ENCODE measurements around the gene DNAH14. TPM values are rescaled to one million over a fixed set of nuclear protein-coding genes. Genes with fewer than 3 reads are reported as not detected.

Gene DNAH14
- total and polyA plus RNA-seq, 2 of the 13 experiments (the other 11 are each of a cell fraction or from before 2014, with no cell fraction given) = 4.5 to 27.5 TPM

DNA sequence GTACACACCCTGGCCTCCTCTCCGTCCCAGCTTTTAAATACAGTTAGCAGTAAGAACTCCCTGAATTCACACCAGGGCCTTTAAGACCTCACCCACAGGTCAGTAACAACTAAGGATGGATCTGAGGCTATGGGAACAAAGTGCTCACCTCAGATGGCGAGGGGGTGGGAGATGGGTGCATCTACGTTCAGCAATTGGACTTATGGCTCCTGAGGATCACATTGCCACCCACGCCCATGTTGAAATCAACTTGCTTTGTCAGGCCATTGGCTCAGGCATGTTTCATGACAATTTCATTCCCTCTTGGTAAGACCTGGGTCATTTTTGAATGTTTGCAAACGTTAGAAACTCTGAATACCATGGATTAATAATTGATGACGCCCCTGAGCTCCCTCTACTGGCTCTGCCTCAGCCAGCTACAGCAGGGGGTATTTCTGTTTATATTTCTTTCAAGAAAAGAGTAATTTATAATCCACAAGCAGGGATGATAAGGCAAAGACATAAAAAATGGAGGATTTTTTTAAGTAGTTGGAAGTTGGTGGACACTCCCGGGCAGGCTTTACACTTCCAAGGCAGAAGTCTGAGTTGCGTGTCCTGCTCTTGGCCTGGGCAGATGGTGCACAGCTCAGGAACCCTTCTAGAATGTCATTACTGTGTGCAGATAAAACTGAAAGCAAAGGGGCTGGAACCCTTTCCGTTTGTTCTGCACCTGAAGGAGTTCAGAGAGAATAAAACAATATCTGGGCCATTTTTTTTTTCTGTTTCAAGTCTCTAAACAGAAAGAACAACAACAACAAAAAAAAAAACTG is 512.0 kb downstream of the DNAH14 start (continued):
- TF ChIP-seq, protein P1, sequence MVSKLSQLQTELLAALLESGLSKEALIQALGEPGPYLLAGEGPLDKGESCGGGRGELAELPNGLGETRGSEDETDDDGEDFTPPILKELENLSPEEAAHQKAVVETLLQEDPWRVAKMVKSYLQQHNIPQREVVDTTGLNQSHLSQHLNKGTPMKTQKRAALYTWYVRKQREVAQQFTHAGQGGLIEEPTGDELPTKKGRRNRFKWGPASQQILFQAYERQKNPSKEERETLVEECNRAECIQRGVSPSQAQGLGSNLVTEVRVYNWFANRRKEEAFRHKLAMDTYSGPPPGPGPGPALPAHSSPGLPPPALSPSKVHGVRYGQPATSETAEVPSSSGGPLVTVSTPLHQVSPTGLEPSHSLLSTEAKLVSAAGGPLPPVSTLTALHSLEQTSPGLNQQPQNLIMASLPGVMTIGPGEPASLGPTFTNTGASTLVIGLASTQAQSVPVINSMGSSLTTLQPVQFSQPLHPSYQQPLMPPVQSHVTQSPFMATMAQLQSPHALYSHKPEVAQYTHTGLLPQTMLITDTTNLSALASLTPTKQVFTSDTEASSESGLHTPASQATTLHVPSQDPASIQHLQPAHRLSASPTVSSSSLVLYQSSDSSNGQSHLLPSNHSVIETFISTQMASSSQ (IDR thresholded peaks at IDR 0.05; ENCODE audit: low read depth) = peak; percentile 97
- TF ChIP-seq, protein P1 (CRISPR knock-in tag; IDR thresholded peaks at IDR 0.05; ENCODE audit: borderline replicate concordance) = peak; percentile 95
- TF ChIP-seq CBX1 (IDR thresholded peaks at IDR 0.05; ENCODE audit: low read depth) (no peak), PCBP2 (optimal IDR thresholded peaks at IDR 0.05; ENCODE audit: low read depth, low read length, poor library complexity, severe bottlenecking) (no peak), TAF1 (CRISPR knock-in tag; IDR thresholded peaks at IDR 0.05) (no peak; the same call in 1 of the 2 replicates), NFKB2 (CRISPR knock-in tag; IDR thresholded peaks at IDR 0.05; ENCODE audit: borderline replicate concordance) (no peak), RARG (CRISPR knock-in tag; IDR thresholded peaks at IDR 0.05; ENCODE audit: low read depth) (no peak), PPARG (CRISPR knock-in tag; conservative IDR thresholded peaks at IDR 0.05) (no peak; the same call in 1 of the 2 replicates), NFE2 (CRISPR knock-in tag; IDR thresholded peaks at IDR 0.05) (no peak), SP140L (CRISPR knock-in tag; IDR thresholded peaks at IDR 0.05; ENCODE audit: borderline replicate concordance) (0 out of 2 replicates have a peak, but pooled peaks have one; percentile 35), ZNF224 (CRISPR knock-in tag; IDR thresholded peaks at IDR 0.05) (no peak), FOSL2 (CRISPR knock-in tag; IDR thresholded peaks at IDR 0.05) (peak; percentile 33), ZFP1 (CRISPR knock-in tag; IDR thresholded peaks at IDR 0.05) (no peak), ZNF737 (CRISPR knock-in tag; IDR thresholded peaks at IDR 0.05; ENCODE audit: borderline replicate concordance) (no peak), ZNF589 (CRISPR knock-in tag; conservative IDR thresholded peaks at IDR 0.05) (no peak), HOXA7 (CRISPR knock-in tag; IDR thresholded peaks at IDR 0.05) (no peak), MXD4 (CRISPR knock-in tag; IDR thresholded peaks at IDR 0.05) (peak; percentile 43; the same call in 1 of the 2 replicates), ZNF543 (CRISPR knock-in tag; IDR thresholded peaks at IDR 0.05) (no peak), TAF15 (IDR thresholded peaks at IDR 0.05; ENCODE audit: low read depth, low read length, poor library complexity, severe bottlenecking) (no peak), ZNF446 (CRISPR knock-in tag; IDR thresholded peaks at IDR 0.05) (no peak), NCOR1 (IDR thresholded peaks at IDR 0.05; ENCODE audit: borderline replicate concordance, low read length) (no peak; the same call in 1 of the 2 replicates), ZNF17 (CRISPR knock-in tag; IDR thresholded peaks at IDR 0.05) (no peak), TOPORS (CRISPR knock-in tag; IDR thresholded peaks at IDR 0.05) (no peak), KLF13 (CRISPR knock-in tag; IDR thresholded peaks at IDR 0.05) (no peak)
- TF ChIP-seq, protein P2, sequence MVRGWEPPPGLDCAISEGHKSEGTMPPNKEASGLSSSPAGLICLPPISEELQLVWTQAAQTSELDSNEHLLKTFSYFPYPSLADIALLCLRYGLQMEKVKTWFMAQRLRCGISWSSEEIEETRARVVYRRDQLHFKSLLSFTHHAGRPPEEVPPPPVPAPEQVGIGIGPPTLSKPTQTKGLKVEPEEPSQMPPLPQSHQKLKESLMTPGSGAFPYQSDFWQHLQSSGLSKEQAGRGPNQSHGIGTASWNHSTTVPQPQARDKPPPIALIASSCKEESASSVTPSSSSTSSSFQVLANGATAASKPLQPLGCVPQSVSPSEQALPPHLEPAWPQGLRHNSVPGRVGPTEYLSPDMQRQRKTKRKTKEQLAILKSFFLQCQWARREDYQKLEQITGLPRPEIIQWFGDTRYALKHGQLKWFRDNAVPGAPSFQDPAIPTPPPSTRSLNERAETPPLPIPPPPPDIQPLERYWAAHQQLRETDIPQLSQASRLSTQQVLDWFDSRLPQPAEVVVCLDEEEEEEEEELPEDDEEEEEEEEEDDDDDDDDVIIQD (CRISPR knock-in tag; IDR thresholded peaks at IDR 0.05; ENCODE audit: low read depth) = peak; percentile 74; the same call in 1 of the 2 replicates
